C4-2B (cell line): ENCODE results near the gene SLC12A9.
"Not testable (repeated sequence)": the region's sequence is repeated elsewhere in the genome, so short reads cannot be mapped to it uniquely, and the experiment has no call there.

Experiments used
- H3K27ac ChIP-seq: fragments of 450-650 bp; 2 replicates; pipeline ENCODE4 v1.5.1; 2017
- ZFX ChIP-seq: fragments of 450-650 bp; IDR thresholded peaks from 2 replicates; pipeline ENCODE4 v1.6.1; 2017
- TF ChIP-seq, protein P1 (sequence below): fragments of 450-650 bp; conservative IDR thresholded peaks from 2 replicates; pipeline ENCODE4 v1.5.1; 2017; ENCODE audit warnings: mild to moderate bottlenecking

The SLC12A9 gene

DNA sequence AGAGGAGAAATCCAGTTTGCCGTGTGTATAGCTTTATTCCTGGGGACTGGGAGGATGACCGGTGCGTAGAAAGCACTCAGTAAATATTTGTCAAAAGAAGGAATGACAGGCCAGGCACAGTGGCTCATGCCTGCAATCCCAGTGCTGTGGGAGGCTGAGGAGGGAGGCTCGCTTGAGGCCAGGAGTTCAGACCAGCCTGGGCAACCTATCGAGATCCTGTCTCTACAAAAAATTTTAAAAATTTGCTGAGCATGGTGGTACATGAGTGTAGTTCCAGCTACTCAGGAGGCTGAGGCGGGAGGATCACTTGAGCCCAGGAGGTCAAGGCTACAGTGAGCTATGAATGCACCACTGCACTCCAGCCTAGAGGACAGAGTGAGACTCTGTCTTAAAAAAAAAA lies 41.0 kb upstream of the SLC12A9 start:
- H3K27ac ChIP-seq = no peak overlapping the region
- TF ChIP-seq, protein P1, sequence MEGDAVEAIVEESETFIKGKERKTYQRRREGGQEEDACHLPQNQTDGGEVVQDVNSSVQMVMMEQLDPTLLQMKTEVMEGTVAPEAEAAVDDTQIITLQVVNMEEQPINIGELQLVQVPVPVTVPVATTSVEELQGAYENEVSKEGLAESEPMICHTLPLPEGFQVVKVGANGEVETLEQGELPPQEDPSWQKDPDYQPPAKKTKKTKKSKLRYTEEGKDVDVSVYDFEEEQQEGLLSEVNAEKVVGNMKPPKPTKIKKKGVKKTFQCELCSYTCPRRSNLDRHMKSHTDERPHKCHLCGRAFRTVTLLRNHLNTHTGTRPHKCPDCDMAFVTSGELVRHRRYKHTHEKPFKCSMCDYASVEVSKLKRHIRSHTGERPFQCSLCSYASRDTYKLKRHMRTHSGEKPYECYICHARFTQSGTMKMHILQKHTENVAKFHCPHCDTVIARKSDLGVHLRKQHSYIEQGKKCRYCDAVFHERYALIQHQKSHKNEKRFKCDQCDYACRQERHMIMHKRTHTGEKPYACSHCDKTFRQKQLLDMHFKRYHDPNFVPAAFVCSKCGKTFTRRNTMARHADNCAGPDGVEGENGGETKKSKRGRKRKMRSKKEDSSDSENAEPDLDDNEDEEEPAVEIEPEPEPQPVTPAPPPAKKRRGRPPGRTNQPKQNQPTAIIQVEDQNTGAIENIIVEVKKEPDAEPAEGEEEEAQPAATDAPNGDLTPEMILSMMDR = no peak
- TF ChIP-seq ZFX = no peak

- no peak overlapping the region for H3K27ac ChIP-seq
- TF ChIP-seq, protein P1 = no peak
- TF ChIP-seq ZFX = no peak
These were observed 39.8 kb upstream of the SLC12A9 start for GRCh38 chr7:100812729-100813128.

GRCh38 chr7:100816515-100816914 lies 36.0 kb upstream of the SLC12A9 start:
- not testable (repeated sequence) for H3K27ac ChIP-seq

DNA sequence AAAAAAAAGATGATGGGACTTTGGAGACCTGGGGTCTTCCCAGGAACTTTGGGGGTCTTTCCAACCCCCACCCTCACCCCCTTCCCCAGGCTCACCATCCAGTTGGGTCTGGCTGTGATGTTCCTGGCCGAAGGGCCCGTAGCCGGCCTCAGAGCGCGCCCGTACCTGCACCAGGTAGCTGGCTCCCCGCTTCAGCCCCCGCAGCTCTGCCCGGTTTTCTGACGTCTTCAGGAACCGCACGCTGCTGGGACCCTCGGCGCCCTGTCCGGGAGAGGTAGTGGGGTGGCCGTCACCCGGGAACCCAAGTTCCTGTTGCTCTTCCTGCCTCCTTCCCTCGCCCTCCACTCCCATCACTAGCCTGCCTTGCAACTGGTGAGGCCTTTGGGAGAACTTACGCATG lies 35.4 kb upstream of the SLC12A9 start:
- no peak overlapping the region for H3K27ac ChIP-seq
- no peak for TF ChIP-seq ZFX
- TF ChIP-seq, protein P1 = no peak

GRCh38 chr7:100818366-100818765 lies 34.1 kb upstream of the SLC12A9 start:
- no peak overlapping the region for H3K27ac ChIP-seq

DNA sequence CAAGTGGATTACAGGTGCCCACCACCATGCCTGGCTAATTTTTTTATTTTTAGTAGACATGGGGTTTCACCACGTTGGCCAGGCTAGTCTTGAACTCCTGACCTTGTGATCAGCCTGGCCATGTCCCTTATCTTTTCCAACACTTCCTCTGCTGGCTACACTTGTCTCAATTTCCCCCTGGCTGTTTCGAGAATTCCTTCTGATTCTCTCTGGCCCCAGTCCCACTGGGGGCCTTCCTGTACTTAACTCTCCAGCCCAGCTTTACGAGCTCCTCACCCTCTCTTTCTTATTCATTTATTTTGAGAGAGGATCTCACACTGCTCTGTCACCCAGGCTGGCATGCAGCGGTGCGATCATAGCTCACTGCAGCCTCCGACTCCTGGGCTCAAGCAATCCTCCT lies 33.7 kb upstream of the SLC12A9 start:
- no peak for TF ChIP-seq ZFX
- TF ChIP-seq, protein P1 = no peak
- no peak overlapping the region for H3K27ac ChIP-seq

More at GRCh38 chr7:100818366-100818765, 34.1 kb upstream of the SLC12A9 start:
- TF ChIP-seq, protein P1 = no peak
- TF ChIP-seq ZFX = no peak

- no peak overlapping the region for H3K27ac ChIP-seq
These were observed 32.9 kb upstream of the SLC12A9 start for GRCh38 chr7:100819586-100819985.

More at GRCh38 chr7:100819586-100819985, 32.9 kb upstream of the SLC12A9 start:
- TF ChIP-seq, protein P1 = no peak
- TF ChIP-seq ZFX = no peak
